Ascending aorta (tissue), 2 donors: ENCODE measurements around the gene ERBB2. TPM values are rescaled to one million over a fixed set of nuclear protein-coding genes. Genes with fewer than 3 reads are reported as not detected.

ENCODE experiments used
- DNase-seq, 2 donors: peaks; one replicate each; pipeline ENCODE4 v3.0.0-alpha.2; 2019; ENCODE audit warnings: low spot score in 2 of 2
- H3K27ac ChIP-seq, 2 donors: fragments of 200-600 bp; sonication (generic); one replicate each; pipeline ENCODE4 v1.5.1; 2016 to 2017; ENCODE audit warnings: mild to moderate bottlenecking in 1 of 2
- H3K27me3 ChIP-seq: fragments of 200-600 bp; sonication (generic); one replicate; pipeline ENCODE4 v1.5.1; 2017
- H3K36me3 ChIP-seq, 2 donors: fragments of 200-600 bp; sonication (generic); one replicate each; pipeline ENCODE4 v1.5.1; 2016
- H3K4me1 ChIP-seq, 2 donors: fragments of 200-600 bp; sonication (generic); one replicate each; pipeline ENCODE4 v1.5.1; 2016 to 2017; ENCODE audit warnings: mild to moderate bottlenecking in 1 of 2
- H3K4me3 ChIP-seq, 2 donors: fragments of 200-600 bp; sonication (generic); one replicate each; pipeline ENCODE4 v1.5.1; 2016 to 2017; ENCODE audit warnings: mild to moderate bottlenecking in 1 of 2
- H3K9me3 ChIP-seq, 2 donors: fragments of 200-600 bp; sonication (generic); one replicate each; pipeline ENCODE4 v1.5.1; 2016
- intact Hi-C: fragments of 100-400 bp; cut with DNase I; formaldehyde crosslinking; loops from one replicate; pipeline ENCODE4 v1.15.1; 2023
- total RNA-seq: library from RNA; depleted of rRNA; stranded (reverse); fragments of >200 nt; gene quantifications from one replicate; pipeline ENCODE4 v1.1.0, GENCODE V29; 2016
- TF ChIP-seq, protein P1 (sequence below), 3 experiments: fragments of 200-600 bp in 2 of 3; fragments of 450-650 bp in 1 of 3; sonication (generic) in 2 of 3; IDR thresholded peaks; one replicate each; pipeline ENCODE4 v1.5.1; 2016 to 2019; ENCODE audit warnings: antibody characterized with exemption in 3 of 3, mild to moderate bottlenecking in 1 of 3, moderate library complexity in 1 of 3

Gene ERBB2
- total RNA-seq, 1 donor from 2014 or later: 124 TPM

DNA sequence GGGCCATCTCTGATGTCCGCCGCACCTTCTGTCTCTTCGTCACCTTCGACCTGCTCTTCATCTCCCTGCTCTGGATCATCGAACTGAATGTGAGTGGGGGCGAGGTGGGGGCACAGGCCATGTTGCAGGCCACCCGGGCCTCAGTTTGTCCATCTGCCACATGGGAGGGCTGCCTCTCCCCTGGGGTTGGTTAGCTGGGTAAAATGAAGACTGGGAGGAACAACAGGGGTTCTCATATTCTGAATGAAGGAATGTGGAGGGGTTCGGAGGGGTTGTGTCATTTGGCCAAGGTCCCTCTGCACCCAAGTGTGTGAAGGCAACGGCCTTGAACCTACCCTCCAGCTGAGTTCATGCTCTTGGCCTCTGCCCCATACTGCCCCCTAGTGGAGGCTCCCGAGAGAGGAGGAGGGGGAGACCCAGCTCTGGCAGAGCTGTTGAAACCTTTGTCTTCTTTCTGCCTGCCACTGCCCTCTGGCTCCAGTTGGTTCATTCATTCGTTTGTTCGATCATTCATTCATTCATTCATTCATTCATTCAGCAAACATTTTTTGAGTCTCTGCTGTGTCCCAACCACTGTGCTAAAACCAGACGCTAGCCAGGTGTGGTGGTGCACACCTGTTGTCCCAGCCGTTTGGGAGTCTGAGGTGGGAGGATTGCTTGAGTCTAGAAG lies 46.1 kb upstream of the ERBB2 start:
- Histone ChIP-seq H3K27me3 (no peaks in the 10 kb centered on the region), H3K36me3 (peaks cover 13 to 23% of the 10 kb centered on the region in 2 donors), H3K4me1 (no peaks in the 10 kb centered on the region), H3K9me3 (no peaks in the 10 kb centered on the region), H3K27ac (no peak overlapping the region), H3K4me3 (no peak overlapping the region)
- no peak for DNase-seq
- intact Hi-C loops: no loop called here
- TF ChIP-seq, protein P1, sequence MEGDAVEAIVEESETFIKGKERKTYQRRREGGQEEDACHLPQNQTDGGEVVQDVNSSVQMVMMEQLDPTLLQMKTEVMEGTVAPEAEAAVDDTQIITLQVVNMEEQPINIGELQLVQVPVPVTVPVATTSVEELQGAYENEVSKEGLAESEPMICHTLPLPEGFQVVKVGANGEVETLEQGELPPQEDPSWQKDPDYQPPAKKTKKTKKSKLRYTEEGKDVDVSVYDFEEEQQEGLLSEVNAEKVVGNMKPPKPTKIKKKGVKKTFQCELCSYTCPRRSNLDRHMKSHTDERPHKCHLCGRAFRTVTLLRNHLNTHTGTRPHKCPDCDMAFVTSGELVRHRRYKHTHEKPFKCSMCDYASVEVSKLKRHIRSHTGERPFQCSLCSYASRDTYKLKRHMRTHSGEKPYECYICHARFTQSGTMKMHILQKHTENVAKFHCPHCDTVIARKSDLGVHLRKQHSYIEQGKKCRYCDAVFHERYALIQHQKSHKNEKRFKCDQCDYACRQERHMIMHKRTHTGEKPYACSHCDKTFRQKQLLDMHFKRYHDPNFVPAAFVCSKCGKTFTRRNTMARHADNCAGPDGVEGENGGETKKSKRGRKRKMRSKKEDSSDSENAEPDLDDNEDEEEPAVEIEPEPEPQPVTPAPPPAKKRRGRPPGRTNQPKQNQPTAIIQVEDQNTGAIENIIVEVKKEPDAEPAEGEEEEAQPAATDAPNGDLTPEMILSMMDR (IDR thresholded peaks at IDR 0.05): peak; percentile 32 to 86 (median 79)

- Histone ChIP-seq H3K36me3 (peaks cover 23 to 35% of the 10 kb centered on the region in 2 donors), H3K4me3 (no peak overlapping the region), H3K27me3 (no peaks in the 10 kb centered on the region), H3K9me3 (no peaks in the 10 kb centered on the region), H3K27ac (no peak overlapping the region), H3K4me1 (no peaks in the 10 kb centered on the region)
- TF ChIP-seq, protein P1 (IDR thresholded peaks at IDR 0.05): no peak
- intact Hi-C loops: no loop called here
- no peak for DNase-seq
These were observed 44.8 kb upstream of the ERBB2 start for GRCh38 chr17:39655105-39655504.

GRCh38 chr17:39658346-39658745 lies 41.5 kb upstream of the ERBB2 start:
- TF ChIP-seq, protein P1 (IDR thresholded peaks at IDR 0.05): no peak
- no peak overlapping the region for H3K4me3 ChIP-seq
- intact Hi-C loops: no loop called here
- peaks cover 0 to 7% of the 10 kb centered on the region in 2 donors for H3K4me1 ChIP-seq
- no peaks in the 10 kb centered on the region for H3K9me3 ChIP-seq
- no peak for DNase-seq
- no peak overlapping the region for H3K27ac ChIP-seq
- no peaks in the 10 kb centered on the region for H3K27me3 ChIP-seq
- H3K36me3 ChIP-seq: peaks cover 34 to 38% of the 10 kb centered on the region in 2 donors

DNA sequence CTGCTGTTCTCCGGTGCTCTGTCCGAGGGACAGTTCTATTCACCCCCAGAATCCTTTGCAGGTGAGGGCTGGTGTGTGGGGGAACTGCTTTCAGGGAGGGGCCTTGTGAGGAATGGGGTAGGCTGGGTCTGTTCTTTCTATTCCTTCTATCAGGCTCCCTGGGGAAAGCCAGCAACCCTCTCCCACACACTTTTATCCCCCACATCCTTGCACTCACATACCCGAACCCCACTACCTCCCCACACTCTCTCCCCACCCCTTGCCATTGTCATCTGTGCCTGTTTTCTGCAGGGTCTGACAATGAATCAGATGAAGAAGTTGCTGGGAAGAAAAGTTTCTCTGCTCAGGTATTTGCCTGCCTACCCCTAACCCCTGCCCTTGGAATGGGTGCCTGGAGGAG lies 41.1 kb upstream of the ERBB2 start:
- H3K4me1 ChIP-seq: peaks cover 2 to 11% of the 10 kb centered on the region in 2 donors
- peaks cover 34 to 38% of the 10 kb centered on the region in 2 donors for H3K36me3 ChIP-seq
- TF ChIP-seq, protein P1 (IDR thresholded peaks at IDR 0.05): no peak
- no peaks in the 10 kb centered on the region for H3K9me3 ChIP-seq
- no peak overlapping the region for H3K27ac ChIP-seq
- H3K27me3 ChIP-seq: no peaks in the 10 kb centered on the region
- H3K4me3 ChIP-seq: no peak overlapping the region
- DNase-seq: no peak
- intact Hi-C loops: no loop called here

DNA sequence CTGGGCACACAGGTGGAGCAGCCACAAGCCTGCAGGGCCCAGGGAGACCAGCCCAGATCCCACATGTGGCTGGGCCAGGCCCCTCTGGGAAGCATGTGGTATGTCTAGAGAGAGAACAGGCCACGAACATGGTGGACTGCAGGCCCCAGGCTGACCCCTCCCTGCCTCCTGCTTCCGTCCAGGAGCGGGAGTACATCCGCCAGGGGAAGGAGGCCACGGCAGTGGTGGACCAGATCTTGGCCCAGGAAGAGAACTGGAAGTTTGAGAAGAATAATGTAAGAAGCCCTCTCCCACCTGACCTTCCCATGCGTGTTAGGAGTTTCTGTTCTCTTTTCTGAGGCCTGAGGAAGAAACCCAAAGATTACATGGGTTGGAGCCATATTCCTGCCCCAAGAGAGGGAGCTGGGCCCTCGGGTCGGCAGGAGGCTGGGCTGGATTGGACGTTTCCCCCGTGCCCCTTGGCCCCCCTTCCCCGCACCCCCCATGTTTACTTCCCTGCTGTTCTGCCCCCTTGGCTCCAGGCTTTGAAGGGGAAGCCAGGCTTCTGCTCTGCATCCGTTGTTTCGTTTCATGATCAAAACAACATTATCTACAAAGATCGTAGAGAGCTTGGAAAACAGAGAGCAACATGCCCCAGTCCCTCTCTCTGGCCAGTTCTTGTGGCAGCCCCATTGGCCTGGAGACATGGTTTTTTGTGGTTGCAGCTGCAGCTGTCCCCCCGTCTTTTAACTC lies 40.4 kb upstream of the ERBB2 start:
- DNase-seq: no peak
- Histone ChIP-seq H3K9me3 (no peaks in the 10 kb centered on the region), H3K4me3 (no peak overlapping the region), H3K36me3 (peaks cover 34 to 38% of the 10 kb centered on the region in 2 donors), H3K27me3 (no peaks in the 10 kb centered on the region), H3K27ac (no peak overlapping the region), H3K4me1 (peaks cover 4 to 16% of the 10 kb centered on the region in 2 donors)
- intact Hi-C loops: no loop called here
- TF ChIP-seq, protein P1 (IDR thresholded peaks at IDR 0.05): no peak
